HepG2 (cell line): Measurements from ENCODE around the gene BRPF1. TPM values are rescaled to one million over a fixed set of nuclear protein-coding genes. Genes with fewer than 3 reads are reported as not detected.

Source experiments
- ARID2 ChIP-seq: sonication (generic); formaldehyde crosslinking; IDR thresholded peaks from 2 replicates; pipeline ENCODE4 v1.8.1; 2022; ENCODE audit warnings: mild to moderate bottlenecking, missing genetic modification reagents, borderline replicate concordance
- FOXP1 ChIP-seq, 2 experiments: fragments of 450-650 bp in 1 of 2; IDR thresholded peaks; 2 replicates each; pipeline ENCODE4 v1.6.1; 2017 to 2018; ENCODE audit warnings: antibody characterized with exemption in 1 of 2
- NCOA1 ChIP-seq: sonication (generic); formaldehyde crosslinking; IDR thresholded peaks from 2 replicates; pipeline ENCODE4 v1.9.0; 2021; ENCODE audit warnings: missing genetic modification reagents
- RAD21 ChIP-seq: fragments of 450-650 bp; formaldehyde crosslinking; IDR thresholded peaks from 2 replicates; pipeline ENCODE4 v1.5.0; 2020; ENCODE audit warnings: mild to moderate bottlenecking
- REPIN1 ChIP-seq: sonication (generic); formaldehyde crosslinking; IDR thresholded peaks from 2 replicates; pipeline ENCODE4 v1.8.0; 2022; ENCODE audit warnings: missing genetic modification reagents, low read depth, mild to moderate bottlenecking, borderline replicate concordance
- RFXAP ChIP-seq: sonication (generic); formaldehyde crosslinking; IDR thresholded peaks from 2 replicates; pipeline ENCODE4 v1.4.0; 2020; ENCODE audit warnings: missing genetic modification reagents, borderline replicate concordance
- TMF1 ChIP-seq: sonication (generic); formaldehyde crosslinking; IDR thresholded peaks from 2 replicates; pipeline ENCODE4 v1.8.1; 2022; ENCODE audit warnings: low read depth, missing genetic modification reagents
- XRCC5 ChIP-seq: fragments of 200-400 bp; formaldehyde crosslinking; optimal IDR thresholded peaks from 2 replicates; pipeline ENCODE3; 2017; ENCODE audit warnings: mild to moderate bottlenecking, low read length
- ZNF839 ChIP-seq: sonication (generic); formaldehyde crosslinking; IDR thresholded peaks from 2 replicates; pipeline ENCODE4 v1.4.0; 2020; ENCODE audit warnings: missing genetic modification reagents, mild to moderate bottlenecking, borderline replicate concordance
- ZSCAN9 ChIP-seq: IDR thresholded peaks from 2 replicates; pipeline ENCODE4 v1.6.1; 2016; ENCODE audit warnings: borderline replicate concordance
- polyA plus RNA-seq, 8 experiments: library from polyadenylated mRNA; depleted of rRNA in 3 of 8; stranded (reverse) in 7 of 8; unstranded in 1 of 8; fragments of >200 nt; fragmentation: Illumina TruSeq in 4 of 8; extraction: Trizol in 4 of 8; gene quantifications; 2 replicates each; pipeline versions ENCODE4 v1.2.1 to v1.2.3, GENCODE V29; 2011 to 2016; ENCODE audit warnings: low read depth in 4 of 8, missing spikeins in 1 of 8, mixed read lengths in 1 of 8; ENCODE audit not compliant: insufficient read depth in 1 of 8
- total RNA-seq, 5 experiments: library from RNA; depleted of rRNA; stranded (reverse); fragments of >200 nt; fragmentation: Illumina TruSeq; extraction: Trizol; gene quantifications; 2 replicates each; pipeline ENCODE4 v1.2.3, GENCODE V29; 2016; ENCODE audit warnings: low read depth in 1 of 5
- TF ChIP-seq, protein P1 (sequence below): sonication (generic); formaldehyde crosslinking; IDR thresholded peaks from 2 replicates; pipeline ENCODE4 v1.8.1; 2023; ENCODE audit warnings: missing genetic modification reagents, mild to moderate bottlenecking, borderline replicate concordance
- TF ChIP-seq, protein P2 (sequence below): sonication (generic); formaldehyde crosslinking; IDR thresholded peaks from 2 replicates; pipeline ENCODE4 v1.4.0; 2020; ENCODE audit warnings: mild to moderate bottlenecking, missing genetic modification reagents, borderline replicate concordance
- TF ChIP-seq, protein P3 (sequence below): IDR thresholded peaks from 2 replicates; pipeline ENCODE4 v1.6.1; 2018; ENCODE audit warnings: missing genetic modification reagents
- TF ChIP-seq, protein P4 (sequence below): sonication (generic); formaldehyde crosslinking; IDR thresholded peaks from 2 replicates; pipeline ENCODE4 v1.5.0; 2020; ENCODE audit warnings: missing genetic modification reagents
- TF ChIP-seq, protein P5 (sequence below): sonication (generic); formaldehyde crosslinking; IDR thresholded peaks from 2 replicates; pipeline ENCODE4 v1.5.1; 2020; ENCODE audit warnings: mild to moderate bottlenecking, missing genetic modification reagents, borderline replicate concordance
- TF ChIP-seq, protein P6 (sequence below): sonication (generic); formaldehyde crosslinking; IDR thresholded peaks from 2 replicates; pipeline ENCODE4 v1.8.1; 2023; ENCODE audit warnings: mild to moderate bottlenecking, inconsistent platforms, moderate library complexity, missing genetic modification reagents, borderline replicate concordance

Gene BRPF1
- total and polyA plus RNA-seq, 2 of the 13 experiments (the other 11 are each of a cell fraction or from before 2014, with no cell fraction given) = 7.3 to 10.0 TPM

DNA sequence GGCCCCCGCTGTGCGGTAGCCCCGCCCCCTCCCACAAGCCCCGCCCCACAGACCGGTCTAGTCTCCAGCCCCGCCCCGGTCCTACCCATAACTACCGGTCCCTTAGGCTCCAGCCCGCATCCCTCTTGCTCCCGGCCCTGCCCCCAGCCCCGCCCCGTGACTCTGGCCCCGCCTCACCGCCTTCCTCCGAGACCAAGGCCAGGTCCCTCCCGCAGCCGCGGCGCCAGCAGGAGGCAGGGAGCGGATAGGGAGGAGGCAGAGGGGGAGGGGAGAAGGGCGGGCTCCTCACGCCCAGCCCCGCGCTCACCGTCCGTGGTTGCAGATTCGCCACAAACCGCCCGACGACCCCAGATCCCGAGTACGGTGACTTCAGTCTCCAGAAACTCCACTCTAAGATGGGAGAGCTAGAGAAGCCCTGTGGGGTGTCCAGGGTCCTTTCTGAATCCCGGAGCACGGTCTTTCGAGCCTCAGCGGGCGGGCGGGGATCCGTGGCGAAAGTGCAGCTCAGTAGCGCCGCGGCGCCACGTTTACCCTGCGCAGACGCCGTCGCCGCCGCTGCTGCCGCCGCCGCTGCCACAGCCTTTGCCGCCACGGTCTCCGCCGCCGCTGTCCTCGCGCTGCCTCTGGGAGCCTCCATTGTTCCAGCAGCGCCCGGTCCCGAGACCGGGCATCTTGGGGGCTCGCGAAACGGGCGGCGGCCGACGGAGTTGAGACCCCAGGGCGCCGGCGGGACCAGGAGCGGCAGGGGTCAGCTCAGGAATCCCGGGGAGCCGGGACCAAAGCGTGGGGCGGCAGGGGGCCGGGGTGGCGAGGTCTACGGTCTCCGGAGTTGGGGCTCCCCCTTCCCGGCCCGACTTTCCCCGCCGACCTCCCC lies at the start of gene BRPF1 (continued):
- TF ChIP-seq ZNF839 (CRISPR knock-in tag) (no peak), XRCC5 (peak; percentile 75), RAD21 (CRISPR knock-in tag) (0 out of 2 replicates have a peak, but pooled peaks have one; percentile 35), ARID2 (CRISPR knock-in tag) (no peak), TMF1 (CRISPR knock-in tag) (no peak), ZSCAN9 (CRISPR knock-in tag) (peak; percentile 52; the same call in 1 of the 2 replicates), NCOA1 (CRISPR knock-in tag) (0 out of 2 replicates have a peak, but pooled peaks have one; percentile 66), FOXP1 (IDR thresholded peaks at IDR 0.05) (no peak), FOXP1 (CRISPR knock-in tag; IDR thresholded peaks at IDR 0.05) (peak; percentile 22; the same call in 1 of the 2 replicates), RFXAP (CRISPR knock-in tag) (peak; percentile 65; the same call in 1 of the 2 replicates), REPIN1 (no peak)
- TF ChIP-seq, protein P1, sequence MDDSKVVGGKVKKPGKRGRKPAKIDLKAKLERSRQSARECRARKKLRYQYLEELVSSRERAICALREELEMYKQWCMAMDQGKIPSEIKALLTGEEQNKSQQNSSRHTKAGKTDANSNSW (CRISPR knock-in tag) = peak; percentile 69; the same call in 1 of the 2 replicates
- TF ChIP-seq, protein P2, sequence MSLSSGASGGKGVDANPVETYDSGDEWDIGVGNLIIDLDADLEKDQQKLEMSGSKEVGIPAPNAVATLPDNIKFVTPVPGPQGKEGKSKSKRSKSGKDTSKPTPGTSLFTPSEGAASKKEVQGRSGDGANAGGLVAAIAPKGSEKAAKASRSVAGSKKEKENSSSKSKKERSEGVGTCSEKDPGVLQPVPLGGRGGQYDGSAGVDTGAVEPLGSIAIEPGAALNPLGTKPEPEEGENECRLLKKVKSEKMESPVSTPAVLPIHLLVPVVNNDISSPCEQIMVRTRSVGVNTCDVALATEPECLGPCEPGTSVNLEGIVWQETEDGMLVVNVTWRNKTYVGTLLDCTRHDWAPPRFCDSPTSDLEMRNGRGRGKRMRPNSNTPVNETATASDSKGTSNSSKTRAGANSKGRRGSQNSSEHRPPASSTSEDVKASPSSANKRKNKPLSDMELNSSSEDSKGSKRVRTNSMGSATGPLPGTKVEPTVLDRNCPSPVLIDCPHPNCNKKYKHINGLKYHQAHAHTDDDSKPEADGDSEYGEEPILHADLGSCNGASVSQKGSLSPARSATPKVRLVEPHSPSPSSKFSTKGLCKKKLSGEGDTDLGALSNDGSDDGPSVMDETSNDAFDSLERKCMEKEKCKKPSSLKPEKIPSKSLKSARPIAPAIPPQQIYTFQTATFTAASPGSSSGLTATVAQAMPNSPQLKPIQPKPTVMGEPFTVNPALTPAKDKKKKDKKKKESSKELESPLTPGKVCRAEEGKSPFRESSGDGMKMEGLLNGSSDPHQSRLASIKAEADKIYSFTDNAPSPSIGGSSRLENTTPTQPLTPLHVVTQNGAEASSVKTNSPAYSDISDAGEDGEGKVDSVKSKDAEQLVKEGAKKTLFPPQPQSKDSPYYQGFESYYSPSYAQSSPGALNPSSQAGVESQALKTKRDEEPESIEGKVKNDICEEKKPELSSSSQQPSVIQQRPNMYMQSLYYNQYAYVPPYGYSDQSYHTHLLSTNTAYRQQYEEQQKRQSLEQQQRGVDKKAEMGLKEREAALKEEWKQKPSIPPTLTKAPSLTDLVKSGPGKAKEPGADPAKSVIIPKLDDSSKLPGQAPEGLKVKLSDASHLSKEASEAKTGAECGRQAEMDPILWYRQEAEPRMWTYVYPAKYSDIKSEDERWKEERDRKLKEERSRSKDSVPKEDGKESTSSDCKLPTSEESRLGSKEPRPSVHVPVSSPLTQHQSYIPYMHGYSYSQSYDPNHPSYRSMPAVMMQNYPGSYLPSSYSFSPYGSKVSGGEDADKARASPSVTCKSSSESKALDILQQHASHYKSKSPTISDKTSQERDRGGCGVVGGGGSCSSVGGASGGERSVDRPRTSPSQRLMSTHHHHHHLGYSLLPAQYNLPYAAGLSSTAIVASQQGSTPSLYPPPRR = 0 out of 2 replicates have a peak, but pooled peaks have one; percentile 35
- TF ChIP-seq, protein P3, sequence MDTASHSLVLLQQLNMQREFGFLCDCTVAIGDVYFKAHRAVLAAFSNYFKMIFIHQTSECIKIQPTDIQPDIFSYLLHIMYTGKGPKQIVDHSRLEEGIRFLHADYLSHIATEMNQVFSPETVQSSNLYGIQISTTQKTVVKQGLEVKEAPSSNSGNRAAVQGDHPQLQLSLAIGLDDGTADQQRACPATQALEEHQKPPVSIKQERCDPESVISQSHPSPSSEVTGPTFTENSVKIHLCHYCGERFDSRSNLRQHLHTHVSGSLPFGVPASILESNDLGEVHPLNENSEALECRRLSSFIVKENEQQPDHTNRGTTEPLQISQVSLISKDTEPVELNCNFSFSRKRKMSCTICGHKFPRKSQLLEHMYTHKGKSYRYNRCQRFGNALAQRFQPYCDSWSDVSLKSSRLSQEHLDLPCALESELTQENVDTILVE (CRISPR knock-in tag) = peak; percentile 81
- TF ChIP-seq, protein P4, sequence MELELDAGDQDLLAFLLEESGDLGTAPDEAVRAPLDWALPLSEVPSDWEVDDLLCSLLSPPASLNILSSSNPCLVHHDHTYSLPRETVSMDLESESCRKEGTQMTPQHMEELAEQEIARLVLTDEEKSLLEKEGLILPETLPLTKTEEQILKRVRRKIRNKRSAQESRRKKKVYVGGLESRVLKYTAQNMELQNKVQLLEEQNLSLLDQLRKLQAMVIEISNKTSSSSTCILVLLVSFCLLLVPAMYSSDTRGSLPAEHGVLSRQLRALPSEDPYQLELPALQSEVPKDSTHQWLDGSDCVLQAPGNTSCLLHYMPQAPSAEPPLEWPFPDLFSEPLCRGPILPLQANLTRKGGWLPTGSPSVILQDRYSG (CRISPR knock-in tag) = 0 out of 2 replicates have a peak, but pooled peaks have one; percentile 33
- TF ChIP-seq, protein P5, sequence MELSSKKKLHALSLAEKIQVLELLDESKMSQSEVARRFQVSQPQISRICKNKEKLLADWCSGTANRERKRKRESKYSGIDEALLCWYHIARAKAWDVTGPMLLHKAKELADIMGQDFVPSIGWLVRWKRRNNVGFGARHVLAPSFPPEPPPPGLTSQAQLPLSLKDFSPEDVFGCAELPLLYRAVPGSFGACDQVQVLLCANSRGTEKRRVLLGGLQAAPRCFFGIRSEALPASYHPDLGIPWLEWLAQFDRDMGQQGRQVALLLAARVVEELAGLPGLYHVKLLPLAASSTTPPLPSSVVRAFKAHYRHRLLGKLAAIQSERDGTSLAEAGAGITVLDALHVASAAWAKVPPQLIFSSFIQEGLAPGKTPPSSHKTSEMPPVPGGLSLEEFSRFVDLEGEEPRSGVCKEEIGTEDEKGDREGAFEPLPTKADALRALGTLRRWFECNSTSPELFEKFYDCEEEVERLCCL = no peak
- TF ChIP-seq, protein P6, sequence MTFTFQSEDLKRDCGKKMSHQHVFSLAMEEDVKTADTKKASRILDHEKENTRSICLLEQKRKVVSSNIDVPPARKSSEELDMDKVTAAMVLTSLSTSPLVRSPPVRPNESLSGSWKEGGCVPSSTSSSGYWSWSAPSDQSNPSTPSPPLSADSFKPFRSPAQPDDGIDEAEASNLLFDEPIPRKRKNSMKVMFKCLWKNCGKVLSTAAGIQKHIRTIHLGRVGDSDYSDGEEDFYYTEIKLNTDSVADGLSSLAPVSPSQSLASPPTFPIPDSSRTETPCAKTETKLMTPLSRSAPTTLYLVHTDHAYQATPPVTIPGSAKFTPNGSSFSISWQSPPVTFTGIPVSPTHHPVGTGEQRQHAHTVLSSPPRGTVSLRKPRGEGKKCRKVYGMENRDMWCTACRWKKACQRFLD (CRISPR knock-in tag) = peak; percentile 78; the same call in 1 of the 2 replicates
